Upper lobe of left lung (tissue), 6 donors: ENCODE data around the gene SCARB2. TPM values are rescaled to one million over a fixed set of nuclear protein-coding genes. Genes with fewer than 3 reads are reported as not detected.
A peak's percentile ranks its signal among the peaks of the same experiment; 100 is the strongest.

Experiments
- ATAC-seq, 2 donors: fragments of 200-7000 bp; cut with Tn5 transposase; one replicate each; pipeline ENCODE4 v1.9.1; 2022; ENCODE audit warnings: mild to moderate bottlenecking in 2 of 2, moderate library complexity in 2 of 2; ENCODE audit not compliant: low FRiP score in 2 of 2
- DNase-seq, 2 donors: peaks; one replicate each; pipeline ENCODE4 v3.0.0-alpha.2; 2019 to 2020
- H3K27ac ChIP-seq, 4 donors: fragments of 200-600 bp; sonication (generic); one replicate each; pipeline ENCODE4 v1.5.1; 2016 to 2019
- H3K27me3 ChIP-seq, 4 donors: fragments of 200-600 bp; sonication (generic); one replicate each; pipeline ENCODE4 v1.5.1; 2017 to 2019
- H3K36me3 ChIP-seq, 4 donors: fragments of 200-600 bp; sonication (generic); one replicate each; pipeline ENCODE4 v1.5.1; 2016 to 2019
- H3K4me1 ChIP-seq, 4 donors: fragments of 200-600 bp; sonication (generic); one replicate each; pipeline ENCODE4 v1.5.1; 2018 to 2019
- H3K4me3 ChIP-seq, 4 donors: fragments of 200-600 bp; sonication (generic); one replicate each; pipeline ENCODE4 v1.5.1; 2017 to 2019; ENCODE audit warnings: mild to moderate bottlenecking in 2 of 4, moderate library complexity in 1 of 4
- H3K9me3 ChIP-seq, 4 donors: fragments of 200-600 bp; sonication (generic); one replicate each; pipeline ENCODE4 v1.5.1; 2018 to 2019
- CTCF ChIP-seq, 6 experiments: fragments of 450-650 bp in 4 of 6; fragments of 200-600 bp in 2 of 6; sonication (generic) in 2 of 6; IDR thresholded peaks; one replicate each; pipeline ENCODE4 v1.5.1; 2016 to 2019; ENCODE audit warnings: antibody characterized with exemption in 6 of 6
- EP300 ChIP-seq, 4 donors: sonication (generic); formaldehyde crosslinking; IDR thresholded peaks; one replicate each; pipeline ENCODE4 v1.5.1; 2017; ENCODE audit warnings: antibody characterized with exemption in 4 of 4, control low read depth in 2 of 4
- POLR2A ChIP-seq, 4 donors: fragments of 450-650 bp; IDR thresholded peaks; one replicate each; pipeline ENCODE4 v1.5.1; 2016 to 2017; ENCODE audit warnings: antibody characterized with exemption in 4 of 4, mild to moderate bottlenecking in 2 of 4
- POLR2AphosphoS5 ChIP-seq, 2 donors: sonication (generic); formaldehyde crosslinking; IDR thresholded peaks; one replicate each; pipeline ENCODE4 v1.5.1; 2017; ENCODE audit warnings: antibody characterized with exemption in 2 of 2
- WGBS, 2 donors: methylation state at CpG; one replicate each; pipeline ENCODE4 v1.1.5; 2017 to 2018; 5-methylcytosine and 5-hydroxymethylcytosine counted together
- total RNA-seq, 6 donors: library from RNA; depleted of rRNA in 4 of 6; stranded (reverse); fragments of >200 nt in 4 of 6; gene quantifications; one replicate each; pipeline versions ENCODE4 v1.1.0 to v1.2.1, GENCODE V29; 2016 to 2021
- donor health status: DM: no; HTN: no; CAD: no; lungs with moderate emphysema.
- donor health status: DM: no; HTN: yes; CAD: no; lungs with severe emphysema.

The SCARB2 gene
- total RNA-seq, 6 donors from 2014 or later: 103 to 190 (median 174) TPM

DNA sequence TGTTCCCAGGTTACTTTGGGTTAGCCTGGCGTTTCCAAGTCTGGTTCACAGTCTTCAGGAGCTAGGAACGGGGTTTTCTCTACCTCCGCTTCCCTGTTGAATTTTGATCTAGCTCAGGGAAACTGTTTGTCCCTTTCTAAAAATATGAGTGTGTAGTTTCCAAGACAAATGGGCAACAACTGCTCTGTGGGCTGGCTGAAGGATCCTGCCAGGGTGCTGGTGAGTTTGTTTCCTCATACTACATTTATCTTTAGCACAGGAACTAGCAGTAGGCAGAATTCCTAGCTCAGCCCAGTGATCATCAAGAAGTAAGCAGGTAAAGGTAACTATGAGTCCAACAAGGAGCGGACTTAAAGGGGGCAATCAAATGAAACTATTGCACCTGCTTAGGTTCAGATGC lies 24.6 kb upstream of the SCARB2 start:
- Histone ChIP-seq H3K27ac (no peak overlapping the region), H3K9me3 (peaks cover 0 to 10% (median 8%) of the 10 kb centered on the region in 4 donors), H3K36me3 (no peaks in the 10 kb centered on the region), H3K4me3 (no peak overlapping the region), H3K27me3 (no peaks in the 10 kb centered on the region), H3K4me1 (peaks cover 0 to 5% (median 1%) of the 10 kb centered on the region in 4 donors)
- TF ChIP-seq EP300 (IDR thresholded peaks at IDR 0.05): no peak
- no peak for TF ChIP-seq POLR2A (IDR thresholded peaks at IDR 0.05)
- no peak for TF ChIP-seq CTCF (IDR thresholded peaks at IDR 0.05)
- no peak for TF ChIP-seq POLR2AphosphoS5 (IDR thresholded peaks at IDR 0.05)
- 91 to 95% methylated on average over 4 of the region's 4 CpGs for WGBS, 2 donors
- no peak for ATAC-seq
- no peak for DNase-seq

GRCh38 chr4:76235915-76236314 lies 22.3 kb upstream of the SCARB2 start:
- DNase-seq: no peak
- WGBS, 2 donors: 38 to 65% methylated on average over 1 of the region's 1 CpG
- Histone ChIP-seq H3K4me1 (peaks cover 0 to 9% (median 5%) of the 10 kb centered on the region in 4 donors), H3K27me3 (no peaks in the 10 kb centered on the region), H3K36me3 (no peaks in the 10 kb centered on the region), H3K9me3 (peaks cover 0 to 10% (median 8%) of the 10 kb centered on the region in 4 donors), H3K4me3 (no peak overlapping the region), H3K27ac (peak overlapping the region in 2 of 4 donors; percentile 27 to 40)
- peak; percentile 38 to 57 for ATAC-seq
- no peak for TF ChIP-seq CTCF (IDR thresholded peaks at IDR 0.05)
- TF ChIP-seq POLR2A (IDR thresholded peaks at IDR 0.05): no peak
- TF ChIP-seq EP300 (IDR thresholded peaks at IDR 0.05): no peak
- TF ChIP-seq POLR2AphosphoS5 (IDR thresholded peaks at IDR 0.05): no peak

GRCh38 chr4:76235407-76235806 lies 21.8 kb upstream of the SCARB2 start:
- peak overlapping the region in 2 of 4 donors; percentile 27 to 40 for H3K27ac ChIP-seq
- no peak for TF ChIP-seq POLR2A (IDR thresholded peaks at IDR 0.05)
- no peak for TF ChIP-seq POLR2AphosphoS5 (IDR thresholded peaks at IDR 0.05)
- no peak for TF ChIP-seq CTCF (IDR thresholded peaks at IDR 0.05)
- no peak for TF ChIP-seq EP300 (IDR thresholded peaks at IDR 0.05)
- H3K4me1 ChIP-seq: peaks cover 0 to 9% (median 5%) of the 10 kb centered on the region in 4 donors
- H3K4me3 ChIP-seq: no peak overlapping the region
- DNase-seq (no peak), ATAC-seq (no peak)
- no peaks in the 10 kb centered on the region for H3K36me3 ChIP-seq
- peaks cover 0 to 10% (median 7%) of the 10 kb centered on the region in 4 donors for H3K9me3 ChIP-seq
- no peaks in the 10 kb centered on the region for H3K27me3 ChIP-seq
- 79 to 90% methylated on average over 2 of the region's 2 CpGs for WGBS, 2 donors

DNA sequence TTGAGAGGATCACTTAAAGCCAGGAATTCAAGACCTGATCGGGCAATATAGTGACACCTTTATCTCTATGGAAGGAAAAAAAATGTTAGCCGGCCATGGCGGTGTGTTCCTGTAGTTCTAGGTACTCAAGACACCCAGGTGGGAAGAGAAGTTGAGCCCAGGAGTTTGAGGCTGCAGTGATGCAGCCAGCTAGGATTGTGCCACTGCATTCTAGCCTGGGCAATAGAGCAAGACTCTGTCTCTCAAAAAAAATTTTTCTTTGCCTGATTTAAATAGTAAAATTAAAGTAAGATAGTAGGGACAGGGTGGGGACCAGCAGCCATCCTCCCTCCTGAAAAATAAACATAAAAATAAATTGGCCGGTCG lies 21.0 kb upstream of the SCARB2 start:
- 83 to 99% methylated on average over 5 of the region's 5 CpGs for WGBS, 2 donors
- H3K9me3 ChIP-seq: peaks cover 0 to 3% (median under 1%) of the 10 kb centered on the region in 4 donors
- TF ChIP-seq EP300 (IDR thresholded peaks at IDR 0.05) (no peak), CTCF (IDR thresholded peaks at IDR 0.05) (no peak), POLR2A (IDR thresholded peaks at IDR 0.05) (peak in 1 of 4 donors; percentile 1), POLR2AphosphoS5 (IDR thresholded peaks at IDR 0.05) (no peak)
- ATAC-seq (no peak), DNase-seq (no peak)
- H3K4me1 ChIP-seq: peaks cover 0 to 9% (median 5%) of the 10 kb centered on the region in 4 donors
- no peaks in the 10 kb centered on the region for H3K36me3 ChIP-seq
- peak overlapping the region in 1 of 4 donors; percentile 36 for H3K4me3 ChIP-seq
- H3K27ac ChIP-seq: peak overlapping the region in 1 of 4 donors; percentile 30
- H3K27me3 ChIP-seq: no peaks in the 10 kb centered on the region
